H9 (cell line): ENCODE data around the gene SUN1. TPM values are rescaled to one million over a fixed set of nuclear protein-coding genes. Genes with fewer than 3 reads are reported as not detected.

ENCODE experiments used
- DNase-seq: peaks from one replicate; pipeline ENCODE4 v3.0.0-alpha.2; 2017
- H2AFZ ChIP-seq: one replicate; pipeline ENCODE4 v1.6.1; 2013; ENCODE audit warnings: mild to moderate bottlenecking, low read length, control low read depth, moderate library complexity
- H2AK5ac ChIP-seq: 2 replicates; pipeline ENCODE4 v1.6.1; 2013; ENCODE audit warnings: low read length, control low read depth, mixed read lengths; ENCODE audit not compliant: insufficient read length
- H2BK120ac ChIP-seq: one replicate; pipeline ENCODE4 v1.6.1; 2013; ENCODE audit warnings: low read depth, mild to moderate bottlenecking, low read length, control low read depth, inconsistent platforms; ENCODE audit not compliant: poor library complexity, severe bottlenecking
- H2BK12ac ChIP-seq: 2 replicates; pipeline ENCODE4 v1.6.1; 2013; ENCODE audit warnings: low read length, control low read depth, mixed read lengths, low read depth; ENCODE audit not compliant: insufficient read length
- H2BK15ac ChIP-seq: 2 replicates; pipeline ENCODE4 v1.6.1; 2013; ENCODE audit warnings: low read depth, low read length, control low read depth
- H2BK20ac ChIP-seq: one replicate; pipeline ENCODE4 v1.6.1; 2013; ENCODE audit warnings: low read depth, mild to moderate bottlenecking, low read length, control low read depth, inconsistent platforms; ENCODE audit not compliant: poor library complexity, severe bottlenecking
- H2BK5ac ChIP-seq: 2 replicates; pipeline ENCODE4 v1.6.1; 2013; ENCODE audit warnings: low read length, control low read depth, mixed read lengths; ENCODE audit not compliant: insufficient read length
- H3K14ac ChIP-seq: 2 replicates; pipeline ENCODE4 v1.6.1; 2013; ENCODE audit warnings: low read length, control low read depth; ENCODE audit not compliant: insufficient read depth
- H3K18ac ChIP-seq: 2 replicates; pipeline ENCODE4 v1.6.1; 2013; ENCODE audit warnings: low read depth, mild to moderate bottlenecking, mixed read lengths, low read length, control low read depth; ENCODE audit not compliant: insufficient read length
- H3K23ac ChIP-seq: 2 replicates; pipeline ENCODE4 v1.6.1; 2013; ENCODE audit warnings: low read length, control low read depth, mixed read lengths, low read depth; ENCODE audit not compliant: insufficient read length
- H3K23me2 ChIP-seq: 2 replicates; pipeline ENCODE4 v1.6.1; 2013; ENCODE audit warnings: low read depth, mild to moderate bottlenecking, mixed read lengths, low read length, control low read depth; ENCODE audit not compliant: insufficient read length, poor library complexity, severe bottlenecking
- H3K27ac ChIP-seq: 2 replicates; pipeline ENCODE4 v1.5.1; 2013; ENCODE audit warnings: low read length, control low read depth, mixed read lengths, low read depth; ENCODE audit not compliant: insufficient read length
- H3K27me3 ChIP-seq: 2 replicates; pipeline ENCODE4 v1.6.1; 2013; ENCODE audit warnings: low read length, control low read depth, inconsistent platforms; ENCODE audit not compliant: insufficient read depth
- H3K4ac ChIP-seq: 2 replicates; pipeline ENCODE4 v1.6.1; 2013; ENCODE audit warnings: low read depth, mild to moderate bottlenecking, control low read depth, inconsistent platforms, low read length, moderate library complexity
- H3K4me1 ChIP-seq: 2 replicates; pipeline ENCODE4 v1.6.1; 2013; ENCODE audit warnings: low read length, control low read depth, inconsistent platforms; ENCODE audit not compliant: insufficient read depth
- H3K4me2 ChIP-seq: 2 replicates; pipeline ENCODE4 v1.6.1; 2013; ENCODE audit warnings: low read length, control low read depth, mixed read lengths; ENCODE audit not compliant: insufficient read length, insufficient read depth
- H3K56ac ChIP-seq: 2 replicates; pipeline ENCODE4 v1.6.1; 2013; ENCODE audit warnings: low read depth, mild to moderate bottlenecking, mixed read lengths, low read length, control low read depth; ENCODE audit not compliant: insufficient read length
- H3K79me1 ChIP-seq: 2 replicates; pipeline ENCODE4 v1.6.1; 2013; ENCODE audit warnings: low read depth, mild to moderate bottlenecking, moderate library complexity, low read length, control low read depth, inconsistent platforms; ENCODE audit not compliant: insufficient read depth, poor library complexity, severe bottlenecking
- H3K79me2 ChIP-seq: 2 replicates; pipeline ENCODE4 v1.6.1; 2013; ENCODE audit warnings: low read length, control low read depth, inconsistent platforms; ENCODE audit not compliant: insufficient read depth
- H3K9ac ChIP-seq: 2 replicates; pipeline ENCODE4 v1.6.1; 2013; ENCODE audit warnings: low read length, control low read depth, mixed read lengths; ENCODE audit not compliant: insufficient read length; ENCODE audit errors: extremely low read depth
- H3K9me3 ChIP-seq: one replicate; pipeline ENCODE4 v1.6.1; 2013; ENCODE audit warnings: low read depth, low read length, inconsistent platforms; ENCODE audit not compliant: control insufficient read depth
- H3T11ph ChIP-seq: one replicate; pipeline ENCODE4 v1.6.1; 2013; ENCODE audit warnings: mild to moderate bottlenecking, low read length, control low read depth, inconsistent platforms
- H4K20me1 ChIP-seq: one replicate; pipeline ENCODE4 v1.6.1; 2013; ENCODE audit not compliant: control insufficient read depth, insufficient read length, insufficient read depth
- H4K5ac ChIP-seq: 2 replicates; pipeline ENCODE4 v1.6.1; 2013; ENCODE audit warnings: low read depth, mild to moderate bottlenecking, mixed read lengths, low read length, control low read depth; ENCODE audit not compliant: insufficient read length
- H4K8ac ChIP-seq: replicated peaks from 2 replicates; pipeline ENCODE4 v1.6.1; 2013; ENCODE audit warnings: low read length, control low read depth, mixed read lengths, low read depth; ENCODE audit not compliant: insufficient read length
- H4K91ac ChIP-seq: 2 replicates; pipeline ENCODE4 v1.6.1; 2013; ENCODE audit warnings: low read depth, mild to moderate bottlenecking, moderate library complexity, mixed read lengths, low read length, control low read depth; ENCODE audit not compliant: insufficient read length
- H3K27ac Mint-ChIP-seq, 3 experiments: 2 replicates in 2 of 3; 3 replicates in 1 of 3; pipeline ENCODE4 v1.8.0; 2020 to 2021; ENCODE audit warnings: mixed read lengths in 3 of 3, mild to moderate bottlenecking in 1 of 3, moderate library complexity in 1 of 3
- H3K27me3 Mint-ChIP-seq: 2 replicates; pipeline ENCODE4 v1.8.0; 2021; ENCODE audit warnings: low read depth, mild to moderate bottlenecking, moderate library complexity, mixed read lengths
- H3K36me3 Mint-ChIP-seq, 3 experiments: 2 replicates in 2 of 3; 3 replicates in 1 of 3; pipeline ENCODE4 v1.8.0; 2020 to 2021; ENCODE audit warnings: low read depth in 3 of 3, mixed read lengths in 3 of 3; ENCODE audit not compliant: insufficient read depth in 1 of 3
- H3K4me1 Mint-ChIP-seq, 2 experiments: 2 replicates each; pipeline ENCODE4 v1.8.0; 2020; ENCODE audit warnings: mixed read lengths in 2 of 2
- H3K4me3 Mint-ChIP-seq, 2 experiments: 2 replicates in 1 of 2; 3 replicates in 1 of 2; pipeline ENCODE4 v1.8.0; 2020 to 2021; ENCODE audit warnings: mild to moderate bottlenecking in 2 of 2, mixed read lengths in 2 of 2, moderate library complexity in 1 of 2
- H3K9me3 Mint-ChIP-seq, 2 experiments: 2 replicates in 1 of 2; 3 replicates in 1 of 2; pipeline ENCODE4 v1.8.0; 2020; ENCODE audit warnings: mild to moderate bottlenecking in 2 of 2, mixed read lengths in 2 of 2, moderate library complexity in 1 of 2
- CTCF ChIP-seq: fragments of 200-600 bp; sonication (generic); conservative IDR thresholded peaks from 3 replicates; pipeline ENCODE4 v1.8.0; 2021; ENCODE audit warnings: antibody characterized with exemption, mild to moderate bottlenecking
- WGBS: extraction: QIAGEN DNeasy Blood & Tissue Kit; methylation state at CpG from one replicate; pipeline ENCODE4 v1.1.7; 2013; ENCODE audit warnings: missing lambda C conversion rate, low lambda C conversion rate, mixed read lengths; ENCODE audit not compliant: insufficient read length; ENCODE audit errors: extremely low coverage; 5-methylcytosine and 5-hydroxymethylcytosine counted together
- total RNA-seq: library from RNA; stranded (reverse); gene quantifications from 2 replicates; pipeline ENCODE4 v1.2.1, GENCODE V29; 2021

The SUN1 gene
- total RNA-seq, 1 experiment from 2014 or later: 118 TPM

- Histone ChIP-seq H2BK120ac (no peak overlapping the region), H2BK20ac (no peak overlapping the region), H3K79me1 (no peaks in the 10 kb centered on the region), H3K56ac (no peak overlapping the region), H3K4me2 (no peak overlapping the region), H2BK5ac (no peak overlapping the region), H3K14ac (no peak overlapping the region), H3K9me3 (no peaks in the 10 kb centered on the region), H3T11ph (no peak overlapping the region), H3K27ac (no peak overlapping the region), H2AFZ (no peak overlapping the region), H4K20me1 (peaks cover under 1% of the 10 kb centered on the region), H4K91ac (no peak overlapping the region), H3K27me3 (no peaks in the 10 kb centered on the region), H2BK15ac (no peak overlapping the region), H3K23me2 (no peaks in the 10 kb centered on the region), H3K18ac (no peak overlapping the region), H4K5ac (no peak overlapping the region), H3K4ac (no peak overlapping the region), H4K8ac (no peak overlapping the region), H2BK12ac (no peak overlapping the region), H3K4me1 (no peaks in the 10 kb centered on the region), H3K23ac (no peak overlapping the region), H2AK5ac (no peak overlapping the region), H3K9ac (no peak overlapping the region), H3K79me2 (no peaks in the 10 kb centered on the region)
- H3K27me3 Mint-ChIP-seq: peaks cover 3% of the 10 kb centered on the region
- no peaks in the 10 kb centered on the region for H3K9me3 Mint-ChIP-seq
- no CpG with 5 or more reads among the region's 27 CpGs for WGBS
- H3K36me3 Mint-ChIP-seq: peaks cover 14 to 38% (median 36%) of the 10 kb centered on the region in 3 experiments
- no peak for DNase-seq
- H3K4me1 Mint-ChIP-seq: peaks cover 2 to 3% of the 10 kb centered on the region in 2 experiments; a peak in 1 of 4 replicates
- H3K27ac Mint-ChIP-seq: no peak overlapping the region
- H3K4me3 Mint-ChIP-seq: no peak overlapping the region
- TF ChIP-seq CTCF: no peak
These were observed 65.6 kb downstream of the SUN1 start for GRCh38 chr7:897771-898376.
